ENCODE measurements around the gene TRIM59. TPM values are rescaled to one million over a fixed set of nuclear protein-coding genes. Genes with fewer than 3 reads are reported as not detected.

TRIM59 gene
- polyA plus RNA-seq, 1 of the 3 experiments (the other 2 are of a cell fraction): 4.1 TPM

GRCh38 chr3:160409812-160410610, 39.6 kb downstream of the TRIM59 start:
- TF ChIP-seq SIN3A (IDR thresholded peaks at IDR 0.05; ENCODE audit: borderline replicate concordance, low read depth, low read length) (no peak), RFX5 (IDR thresholded peaks at IDR 0.05; ENCODE audit: low read length) (no peak), SMC3 (IDR thresholded peaks at IDR 0.05; ENCODE audit: low read depth, low read length) (no peak), USF1 (IDR thresholded peaks at IDR 0.05; ENCODE audit: borderline replicate concordance, low read depth) (no peak), MXI1 (IDR thresholded peaks at IDR 0.05; ENCODE audit: low read depth, low read length) (no peak), NRF1 (IDR thresholded peaks at IDR 0.05; ENCODE audit: low read depth, low read length) (no peak), ZBTB33 (IDR thresholded peaks at IDR 0.05; ENCODE audit: borderline replicate concordance, low read depth) (no peak), GATA2 (CRISPR knock-in tag; IDR thresholded peaks at IDR 0.05) (no peak), USF2 (IDR thresholded peaks at IDR 0.05; ENCODE audit: borderline replicate concordance, low read depth, low read length) (no peak), RAD21 (IDR thresholded peaks at IDR 0.05; ENCODE audit: low read length) (no peak), GABPA (IDR thresholded peaks at IDR 0.05; ENCODE audit: low read depth) (no peak), TCF12 (IDR thresholded peaks at IDR 0.05) (no peak), JUND (IDR thresholded peaks at IDR 0.05) (no peak), CHD2 (IDR thresholded peaks at IDR 0.05; ENCODE audit: low read length, partially characterized antibody) (no peak), PBX3 (IDR thresholded peaks at IDR 0.05) (no peak), CTCF (IDR thresholded peaks at IDR 0.05) (no peak), FOXJ3 (CRISPR knock-in tag; IDR thresholded peaks at IDR 0.05) (no peak), EP300 (IDR thresholded peaks at IDR 0.05; ENCODE audit: borderline replicate concordance in 1 of 2, low read depth in 1 of 2, low read length in 1 of 2) (no peak)
- H3K27ac ChIP-seq (ENCODE audit: low read depth in 2 of 2, low read length in 1 of 2): peak overlapping the region in 1 of 2 experiments; percentile 44; a peak in 1 of 4 replicates

More at GRCh38 chr3:160409812-160410610, 39.6 kb downstream of the TRIM59 start:
- Histone ChIP-seq H3K4me1 (ENCODE audit: control insufficient read depth in 1 of 2, insufficient read depth in 2 of 2, low read depth in 1 of 2, low read length in 1 of 2) (peaks cover 3 to 10% of the 10 kb centered on the region in 2 experiments; a peak in 2 of 4 replicates), H3K79me2 (ENCODE audit: insufficient read depth) (peaks cover 94% of the 10 kb centered on the region), H3K36me3 (replicated peaks in 1 of 2; ENCODE audit: control insufficient read depth in 1 of 2, insufficient read depth in 2 of 2, low read length in 1 of 2) (peaks cover 72 to 74% of the 10 kb centered on the region in 2 experiments), H3K9me3 (no peaks in the 10 kb centered on the region), H3F3A (replicated peaks; ENCODE audit: insufficient read depth) (peaks cover 35% of the 10 kb centered on the region), H3K9ac (no peak overlapping the region), H2AFZ (ENCODE audit: low read depth) (no peak overlapping the region), H3K4me3 (ENCODE audit: low read depth in 2 of 2, low read length in 1 of 2) (no peak overlapping the region), H3K27me3 (ENCODE audit: insufficient read depth) (no peaks in the 10 kb centered on the region), H3K4me2 (no peak overlapping the region), H4K20me1 (ENCODE audit: insufficient read depth) (peaks cover 9% of the 10 kb centered on the region; the same call in 1 of the 2 replicates), H3K9me2 (no peaks in the 10 kb centered on the region)
- POLR2A ChIA-PET: interaction anchor here (0.7 kb wide), 1 partner anchor 56 kb away, joined by 3 read pairs; no protein-coding TSS in a partner anchor
- CTCF ChIA-PET: interaction anchor here (0.7 to 1.5 kb wide), 3 partner anchors 9 to 404 kb away, joined by 3 to 5 read pairs (median 4); no protein-coding TSS in a partner anchor
- 83% methylated on average over 10 of the region's 10 CpGs for WGBS (ENCODE audit: low lambda C conversion rate)
- DNase-seq: no peak
